H1 (cell line): ENCODE measurements around the gene PHC3. TPM values are rescaled to one million over a fixed set of nuclear protein-coding genes. Genes with fewer than 3 reads are reported as not detected.

ENCODE experiments used
- BRCA1 ChIP-seq: IDR thresholded peaks from 2 replicates; pipeline ENCODE4 v1.6.1; 2012; ENCODE audit warnings: low read depth, low read length, improper control_type of control experiment
- CHD1 ChIP-seq: IDR thresholded peaks from 2 replicates; pipeline ENCODE4 v1.6.1; 2012; ENCODE audit warnings: low read depth, low read length, improper control_type of control experiment
- CHD7 ChIP-seq: fragments of 300-600 bp; sonication (generic); IDR thresholded peaks from 2 replicates; pipeline ENCODE4 v1.7.1; 2012; ENCODE audit warnings: low read length, moderate library complexity, mild to moderate bottlenecking, inconsistent platforms; ENCODE audit not compliant: insufficient replicate concordance
- HDAC2 ChIP-seq, 2 experiments: fragments of 300-600 bp in 1 of 2; sonication (generic) in 1 of 2; IDR thresholded peaks; 2 replicates each; pipeline ENCODE4 v1.6.1; 2011 to 2012; ENCODE audit warnings: low read depth in 2 of 2, low read length in 2 of 2, mild to moderate bottlenecking in 2 of 2, moderate library complexity in 2 of 2, borderline replicate concordance in 1 of 2, inconsistent platforms in 1 of 2
- NRF1 ChIP-seq: IDR thresholded peaks from 2 replicates; pipeline ENCODE4 v1.6.1; 2011; ENCODE audit warnings: mild to moderate bottlenecking, low read depth, low read length, improper control_type of control experiment
- RAD21 ChIP-seq, 2 experiments: IDR thresholded peaks in 1 of 2; conservative IDR thresholded peaks in 1 of 2; 2 replicates each; pipeline ENCODE4 v1.6.1; 2011; ENCODE audit warnings: low read depth in 2 of 2, low read length in 2 of 2, improper control_type of control experiment in 1 of 2, inconsistent platforms in 1 of 2, mild to moderate bottlenecking in 1 of 2, moderate library complexity in 1 of 2
- RBBP5 ChIP-seq: IDR thresholded peaks from 2 replicates; pipeline ENCODE4 v1.7.1; 2012; ENCODE audit warnings: low read depth, mild to moderate bottlenecking, inconsistent platforms, low read length, moderate library complexity, borderline replicate concordance
- SIN3A ChIP-seq, 2 experiments: IDR thresholded peaks in 1 of 2; conservative IDR thresholded peaks in 1 of 2; 2 replicates each; pipeline ENCODE4 v1.6.1; 2011 to 2012; ENCODE audit warnings: low read length in 2 of 2, improper control_type of control experiment in 1 of 2, low read depth in 1 of 2, mild to moderate bottlenecking in 1 of 2
- USF2 ChIP-seq: IDR thresholded peaks from 2 replicates; pipeline ENCODE4 v1.6.1; 2011; ENCODE audit warnings: low read length, improper control_type of control experiment
- polyA plus RNA-seq, 7 experiments: library from polyadenylated mRNA; depleted of rRNA in 3 of 7; stranded (reverse) in 5 of 7; unstranded in 2 of 7; fragments of >200 nt in 5 of 7; fragments of 200-250 nt in 2 of 7; gene quantifications; 1 replicate in 5 of 7; 2 replicates in 1 of 7; 4 replicates in 1 of 7; pipeline versions ENCODE4 v1.2.1 to v1.2.3, GENCODE V29; 2011 to 2013; ENCODE audit warnings: missing spikeins in 2 of 7, mixed read lengths in 2 of 7
- total RNA-seq: library from RNA; stranded (reverse); fragmentation: NEBNext Ultra II Directional; extraction: Animal tissue kit (Norgen Biotek cat#: 25700); gene quantifications from 2 replicates; pipeline ENCODE4 v1.2.1, GENCODE V29; 2021

The PHC3 gene
- total and polyA plus RNA-seq, 2 of the 8 experiments (the other 6 are each of a cell fraction or from before 2014, with no cell fraction given), result 26.4 to 29.2 TPM

- TF ChIP-seq CHD7, result no peak
- TF ChIP-seq RBBP5, result no peak
- no peak for TF ChIP-seq CHD1
- no peak for TF ChIP-seq USF2
- no peak for TF ChIP-seq NRF1
- no peak for TF ChIP-seq BRCA1
- TF ChIP-seq RAD21 (IDR thresholded peaks at IDR 0.05 in 1 of 2, conservative IDR thresholded peaks at IDR 0.05 in 1 of 2; ENCODE audit: low read depth in 2 of 2, low read length in 2 of 2), result no peak
- TF ChIP-seq SIN3A (conservative IDR thresholded peaks at IDR 0.05 in 1 of 2, IDR thresholded peaks at IDR 0.05 in 1 of 2; ENCODE audit: low read depth in 1 of 2, low read length in 2 of 2), result no peak
- TF ChIP-seq HDAC2 (IDR thresholded peaks at IDR 0.05; ENCODE audit: borderline replicate concordance in 1 of 2, low read depth in 2 of 2, low read length in 2 of 2), result no peak
Measured at GRCh38 chr3:170144437-170144843, 37.1 kb downstream of the PHC3 start (continued).
